ENCODE results near the gene QSER1. TPM values are rescaled to one million over a fixed set of nuclear protein-coding genes. Genes with fewer than 3 reads are reported as not detected.
A peak's percentile ranks its signal among the peaks of the same experiment; 100 is the strongest.
"Not testable (repeated sequence)": the region's sequence is repeated elsewhere in the genome, so short reads cannot be mapped to it uniquely, and the experiment has no call there.

Gene QSER1
- total and polyA plus RNA-seq, 3 experiments from 2014 or later, result 0.93 to 12.3 (median 10.6) TPM

DNA sequence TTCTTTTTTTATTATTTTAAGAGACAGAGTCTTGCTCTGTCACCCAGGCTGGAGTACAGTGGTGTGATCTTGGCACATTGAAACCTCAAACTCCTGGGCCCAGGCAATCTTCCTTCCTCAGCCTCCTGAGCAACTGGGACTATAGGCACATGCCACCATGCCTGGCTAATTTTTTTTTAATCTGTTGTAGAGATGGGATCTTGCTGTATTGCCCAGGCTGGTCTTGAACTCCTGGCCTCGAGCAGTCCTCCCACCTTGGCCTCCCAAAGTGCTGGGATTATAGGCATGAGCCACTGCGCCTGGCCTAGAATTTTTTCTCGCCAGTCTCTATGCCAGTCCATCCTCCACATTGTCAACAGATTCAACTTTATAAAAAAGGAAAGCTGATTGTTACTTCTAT, 44.7 kb downstream of the QSER1 start:
- peaks cover 27 to 53% (median 37%) of the 10 kb centered on the region in 3 donors for H3K36me3 Mint-ChIP-seq
- H3K4me3 Mint-ChIP-seq; H3K4me1 ChIP-seq (ENCODE audit: insufficient read depth, low read length); H3K36me3 ChIP-seq (ENCODE audit: insufficient read depth, low read length); H3K9me3 Mint-ChIP-seq; DNase-seq; H3K9me3 ChIP-seq (ENCODE audit: low read length); H3K27me3 ChIP-seq (ENCODE audit: insufficient read depth, low read length, poor library complexity, severe bottlenecking); POLR2A ChIA-PET; CTCF ChIA-PET; H3K4me3 ChIP-seq (ENCODE audit: low read length); H3K27ac ChIP-seq (ENCODE audit: low read depth, low read length); H3K27me3 Mint-ChIP-seq: not testable (repeated sequence)
- peak overlapping the region in 1 of 8 donors; percentile 47 for H3K27ac Mint-ChIP-seq
- peaks cover 4 to 11% (median 6%) of the 10 kb centered on the region in 3 donors for H3K4me1 Mint-ChIP-seq

DNA sequence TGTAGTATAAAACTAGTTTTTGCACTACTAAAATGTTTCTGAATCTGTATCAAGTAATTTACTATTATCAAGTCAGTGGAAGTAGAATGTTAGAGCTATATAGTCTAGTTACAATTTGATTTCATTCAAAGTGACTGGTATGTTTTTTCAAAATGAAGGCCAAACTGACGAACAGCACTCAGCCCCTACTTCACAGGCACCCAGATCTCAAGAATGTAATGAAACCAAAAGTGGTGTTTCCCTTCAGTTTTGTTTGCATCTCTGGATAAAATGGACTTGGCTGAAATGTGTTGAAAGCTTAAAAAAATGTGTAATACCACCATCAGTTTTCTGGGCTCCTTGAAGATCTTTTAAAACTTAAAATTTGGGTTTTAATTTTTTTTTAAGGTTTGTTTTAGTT, 46.4 kb downstream of the QSER1 start:
- H3K4me1 Mint-ChIP-seq, result peaks cover 4 to 11% (median 6%) of the 10 kb centered on the region in 3 donors
- no peak overlapping the region for H3K27ac Mint-ChIP-seq
- CTCF ChIA-PET, result no interaction called here
- no peaks in the 10 kb centered on the region for H3K27me3 Mint-ChIP-seq
- Histone ChIP-seq H3K4me3 (ENCODE audit: low read length) (no peak overlapping the region), H3K27me3 (ENCODE audit: insufficient read depth, low read length, poor library complexity, severe bottlenecking) (no peaks in the 10 kb centered on the region), H3K4me1 (ENCODE audit: insufficient read depth, low read length) (no peaks in the 10 kb centered on the region), H3K36me3 (ENCODE audit: insufficient read depth, low read length) (no peaks in the 10 kb centered on the region), H3K9me3 (ENCODE audit: low read length) (no peaks in the 10 kb centered on the region), H3K27ac (ENCODE audit: low read depth, low read length) (no peak overlapping the region)
- H3K9me3 Mint-ChIP-seq, result peaks cover 0 to 2% (median 0%) of the 10 kb centered on the region in 5 donors
- no peak for DNase-seq
- POLR2A ChIA-PET, result no interaction called here
- peaks cover 12 to 36% (median 27%) of the 10 kb centered on the region in 3 donors for H3K36me3 Mint-ChIP-seq
- no peak overlapping the region for H3K4me3 Mint-ChIP-seq

DNA sequence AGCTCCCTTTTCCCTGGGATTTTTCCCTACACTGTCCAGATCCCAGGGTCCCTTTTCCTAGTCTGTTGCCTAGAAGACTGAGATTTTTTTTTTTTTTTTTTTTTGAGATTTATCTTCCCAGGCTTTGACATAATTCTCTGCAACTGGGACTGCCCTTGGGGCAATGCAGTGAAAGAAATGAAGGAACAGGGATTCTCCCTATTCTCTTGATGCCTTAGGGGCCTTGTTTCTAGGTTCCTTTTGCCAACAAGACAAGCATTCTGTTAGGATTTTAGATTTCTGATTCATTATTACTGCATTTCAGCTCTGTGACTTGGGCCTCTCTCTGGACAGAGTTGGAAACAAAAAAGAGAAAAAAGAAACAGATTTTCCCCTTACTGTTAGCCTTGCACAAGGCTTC, 47.3 kb downstream of the QSER1 start:
- H3K4me3 Mint-ChIP-seq, result no peak overlapping the region
- Histone ChIP-seq H3K27me3 (ENCODE audit: insufficient read depth, low read length, poor library complexity, severe bottlenecking) (no peaks in the 10 kb centered on the region), H3K9me3 (ENCODE audit: low read length) (no peaks in the 10 kb centered on the region), H3K4me3 (ENCODE audit: low read length) (no peak overlapping the region), H3K36me3 (ENCODE audit: insufficient read depth, low read length) (no peaks in the 10 kb centered on the region), H3K4me1 (ENCODE audit: insufficient read depth, low read length) (no peaks in the 10 kb centered on the region), H3K27ac (ENCODE audit: low read depth, low read length) (no peak overlapping the region)
- H3K36me3 Mint-ChIP-seq, result peaks cover 8 to 28% (median 22%) of the 10 kb centered on the region in 3 donors
- no peaks in the 10 kb centered on the region for H3K27me3 Mint-ChIP-seq
- H3K4me1 Mint-ChIP-seq, result peaks cover 4 to 11% (median 6%) of the 10 kb centered on the region in 3 donors
- no peak overlapping the region for H3K27ac Mint-ChIP-seq
- peaks cover 0 to 2% (median 0%) of the 10 kb centered on the region in 5 donors for H3K9me3 Mint-ChIP-seq
- no peak for DNase-seq
- CTCF ChIA-PET, result no interaction called here
- POLR2A ChIA-PET, result no interaction called here

DNA sequence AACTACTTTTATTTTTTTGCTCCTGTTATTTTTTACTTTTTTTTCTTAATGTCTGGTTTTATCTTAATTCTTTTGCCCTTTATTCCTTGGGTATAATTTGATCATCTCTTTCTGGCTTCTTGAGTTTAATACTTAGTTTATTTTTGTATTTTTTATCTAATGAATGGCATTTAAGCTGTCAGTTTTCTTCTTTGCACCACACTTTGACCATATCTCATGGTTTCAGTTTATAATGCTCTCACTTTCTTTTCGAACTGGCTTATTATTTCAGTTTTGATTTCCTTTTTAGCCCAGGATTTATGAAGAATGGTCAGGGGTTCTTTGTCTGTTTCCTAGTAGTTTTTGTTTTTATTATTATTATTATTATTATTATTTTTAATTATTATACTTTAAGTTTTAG, 48.3 kb downstream of the QSER1 start:
- peaks cover 8 to 25% (median 18%) of the 10 kb centered on the region in 3 donors for H3K36me3 Mint-ChIP-seq
- DNase-seq, result no peak
- Histone ChIP-seq H3K27me3 (ENCODE audit: insufficient read depth, low read length, poor library complexity, severe bottlenecking) (no peaks in the 10 kb centered on the region), H3K4me1 (ENCODE audit: insufficient read depth, low read length) (no peaks in the 10 kb centered on the region), H3K27ac (ENCODE audit: low read depth, low read length) (no peak overlapping the region), H3K36me3 (ENCODE audit: insufficient read depth, low read length) (no peaks in the 10 kb centered on the region), H3K9me3 (ENCODE audit: low read length) (no peaks in the 10 kb centered on the region), H3K4me3 (ENCODE audit: low read length) (no peak overlapping the region)
- H3K27me3 Mint-ChIP-seq, result no peaks in the 10 kb centered on the region
- H3K27ac Mint-ChIP-seq, result no peak overlapping the region
- peaks cover 0 to 2% (median 1%) of the 10 kb centered on the region in 5 donors for H3K9me3 Mint-ChIP-seq
- H3K4me3 Mint-ChIP-seq, result no peak overlapping the region
- peaks cover 4 to 11% (median 6%) of the 10 kb centered on the region in 3 donors for H3K4me1 Mint-ChIP-seq
- CTCF ChIA-PET, result no interaction called here
- POLR2A ChIA-PET, result no interaction called here

DNA sequence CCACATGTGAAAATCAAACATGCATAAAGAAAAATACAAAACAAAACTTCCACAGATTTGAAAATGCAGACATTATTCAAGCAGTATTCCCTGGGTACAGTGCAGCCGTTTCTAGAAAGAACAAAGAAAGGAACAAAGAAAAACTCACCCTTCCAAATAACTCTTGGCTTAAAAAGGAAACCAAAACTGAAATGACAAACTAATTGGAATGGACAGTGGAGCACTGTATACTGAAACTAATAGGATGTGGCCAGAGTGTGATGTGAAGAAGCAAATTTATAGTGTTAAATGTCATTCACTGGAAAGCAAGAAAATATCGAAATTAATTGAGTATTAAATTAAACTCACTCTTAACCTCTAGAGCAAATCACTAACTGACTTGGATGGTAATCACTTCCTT, 55.4 kb downstream of the QSER1 start:
- ChIA-PET POLR2A (no interaction called here), CTCF (no interaction called here)
- H3K4me1 ChIP-seq (ENCODE audit: insufficient read depth, low read length), result no peaks in the 10 kb centered on the region
- no peak overlapping the region for H3K27ac ChIP-seq (ENCODE audit: low read depth, low read length)
- no peaks in the 10 kb centered on the region for H3K9me3 ChIP-seq (ENCODE audit: low read length)
- Mint-ChIP-seq H3K4me3 (no peak overlapping the region), H3K27me3 (no peaks in the 10 kb centered on the region), H3K27ac (no peak overlapping the region), H3K9me3 (peaks cover 5 to 12% (median 7%) of the 10 kb centered on the region in 5 donors), H3K4me1 (no peaks in the 10 kb centered on the region), H3K36me3 (peaks cover 11 to 13% (median 12%) of the 10 kb centered on the region in 3 donors)
- H3K36me3 ChIP-seq (ENCODE audit: insufficient read depth, low read length), result no peaks in the 10 kb centered on the region
- no peak overlapping the region for H3K4me3 ChIP-seq (ENCODE audit: low read length)
- no peak for DNase-seq
- H3K27me3 ChIP-seq (ENCODE audit: insufficient read depth, low read length, poor library complexity, severe bottlenecking), result no peaks in the 10 kb centered on the region

DNA sequence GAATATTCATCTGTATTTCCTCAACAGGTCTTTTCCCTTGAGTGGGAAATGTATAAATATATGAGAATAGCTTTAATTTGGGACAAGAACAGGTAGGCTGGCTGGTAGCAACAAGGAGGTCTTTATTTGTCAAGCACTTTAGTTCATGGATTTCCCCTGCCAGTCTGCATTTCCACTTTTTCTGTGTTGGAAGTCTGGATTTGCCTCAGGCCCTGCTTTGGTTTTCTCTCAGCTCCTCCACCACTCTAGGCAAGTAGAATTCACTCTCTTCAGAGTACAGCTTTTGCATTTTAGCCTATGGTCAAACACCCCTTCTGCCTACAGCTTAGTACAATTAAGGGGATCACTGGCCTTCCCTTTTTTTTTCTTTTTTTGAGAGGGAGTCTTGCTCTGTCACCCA, 57.1 kb downstream of the QSER1 start:
- Mint-ChIP-seq H3K4me3 (no peak overlapping the region), H3K27me3 (no peaks in the 10 kb centered on the region), H3K4me1 (no peaks in the 10 kb centered on the region), H3K9me3 (peaks cover 4 to 12% (median 7%) of the 10 kb centered on the region in 5 donors), H3K36me3 (peaks cover 12 to 17% (median 15%) of the 10 kb centered on the region in 3 donors), H3K27ac (no peak overlapping the region)
- Histone ChIP-seq H3K9me3 (ENCODE audit: low read length) (no peaks in the 10 kb centered on the region), H3K27me3 (ENCODE audit: insufficient read depth, low read length, poor library complexity, severe bottlenecking) (no peaks in the 10 kb centered on the region), H3K4me3 (ENCODE audit: low read length) (no peak overlapping the region), H3K36me3 (ENCODE audit: insufficient read depth, low read length) (no peaks in the 10 kb centered on the region), H3K27ac (ENCODE audit: low read depth, low read length) (no peak overlapping the region), H3K4me1 (ENCODE audit: insufficient read depth, low read length) (no peaks in the 10 kb centered on the region)
- DNase-seq, result no peak
- ChIA-PET CTCF (interaction anchor here (2.1 kb wide), 1 partner anchor 116 kb away, joined by 6 read pairs; no protein-coding TSS in a partner anchor), POLR2A (no interaction called here)

DNA sequence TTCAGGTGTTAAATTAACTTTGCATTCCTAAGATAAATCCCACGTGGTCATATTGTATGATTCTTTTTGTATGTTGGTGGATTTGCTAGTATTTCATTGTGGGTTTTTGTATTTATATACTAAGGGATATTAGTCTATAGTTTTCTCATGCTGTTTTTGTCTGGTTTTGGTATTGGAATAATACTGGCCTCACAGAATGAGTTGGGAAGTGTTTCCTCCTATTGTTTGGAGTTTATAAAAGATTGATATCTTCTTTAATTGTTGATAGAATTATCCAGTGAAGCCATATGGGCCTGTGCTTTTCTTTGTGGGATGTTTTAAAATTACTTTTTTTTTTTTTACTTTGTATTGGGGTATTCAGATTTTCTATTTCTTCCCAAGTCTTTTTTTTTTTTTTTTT, 59.8 kb downstream of the QSER1 start:
- Mint-ChIP-seq H3K27me3 (no peaks in the 10 kb centered on the region), H3K4me3 (no peak overlapping the region)

DNA sequence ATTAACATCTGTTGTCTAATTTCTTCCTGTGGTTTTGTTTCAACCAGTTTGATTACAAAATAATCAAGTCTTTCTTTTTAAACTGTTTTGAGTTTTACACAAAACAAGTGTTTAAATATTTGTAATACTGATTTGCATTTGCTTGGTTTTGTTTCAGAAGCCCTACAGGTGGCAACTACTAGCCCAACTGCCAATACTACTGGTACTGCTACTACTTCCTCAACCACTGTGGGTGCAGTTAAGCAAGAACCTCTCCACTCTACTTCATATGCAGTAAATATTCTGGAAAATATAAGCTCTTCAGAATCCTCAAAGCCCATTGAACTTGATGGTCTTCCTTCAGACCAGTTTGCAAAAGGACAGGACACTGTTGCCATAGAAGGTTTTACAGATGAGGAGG, 61.1 kb downstream of the QSER1 start:
- Histone ChIP-seq H3K27ac (ENCODE audit: low read depth, low read length) (no peak overlapping the region), H3K9me3 (ENCODE audit: low read length) (no peaks in the 10 kb centered on the region), H3K4me3 (ENCODE audit: low read length) (no peak overlapping the region), H3K4me1 (ENCODE audit: insufficient read depth, low read length) (no peaks in the 10 kb centered on the region), H3K36me3 (ENCODE audit: insufficient read depth, low read length) (no peaks in the 10 kb centered on the region), H3K27me3 (ENCODE audit: insufficient read depth, low read length, poor library complexity, severe bottlenecking) (no peaks in the 10 kb centered on the region)
- Mint-ChIP-seq H3K4me1 (no peaks in the 10 kb centered on the region), H3K9me3 (no peaks in the 10 kb centered on the region), H3K4me3 (no peak overlapping the region), H3K27ac (peak overlapping the region in 1 of 8 donors; percentile 26), H3K27me3 (no peaks in the 10 kb centered on the region), H3K36me3 (peaks cover 0 to 23% (median 10%) of the 10 kb centered on the region in 3 donors)
- ChIA-PET CTCF (interaction anchor here (1.2 to 10.5 kb wide), 2 partner anchors 8 to 110 kb away, joined by 3 to 132 read pairs; no protein-coding TSS in a partner anchor), POLR2A (no interaction called here)
- DNase-seq, result no peak

More for the DNA sequence above, 59.8 kb downstream of the QSER1 start:
- H3K9me3 ChIP-seq (ENCODE audit: low read length), result no peaks in the 10 kb centered on the region
- no peak overlapping the region for H3K27ac ChIP-seq (ENCODE audit: low read depth, low read length)
- peak overlapping the region in 2 of 8 donors; percentile 10 to 61 for H3K27ac Mint-ChIP-seq
- H3K4me1 Mint-ChIP-seq, result no peaks in the 10 kb centered on the region
- peaks cover 7 to 23% (median 19%) of the 10 kb centered on the region in 3 donors for H3K36me3 Mint-ChIP-seq
- H3K4me1 ChIP-seq (ENCODE audit: insufficient read depth, low read length), result no peaks in the 10 kb centered on the region
- no peak overlapping the region for H3K4me3 ChIP-seq (ENCODE audit: low read length)
- CTCF ChIA-PET, result interaction anchor here (0.9 to 10.5 kb wide), 3 partner anchors 9 to 390 kb away, joined by 3 to 132 read pairs (median 3); no protein-coding TSS in a partner anchor
- no peaks in the 10 kb centered on the region for H3K27me3 ChIP-seq (ENCODE audit: insufficient read depth, low read length, poor library complexity, severe bottlenecking)
- no peaks in the 10 kb centered on the region for H3K36me3 ChIP-seq (ENCODE audit: insufficient read depth, low read length)
- POLR2A ChIA-PET, result no interaction called here
- no peak for DNase-seq
- H3K9me3 Mint-ChIP-seq, result peaks cover 0 to 9% (median 7%) of the 10 kb centered on the region in 5 donors

Data from CD8-positive, alpha-beta memory T cell (primary cell).